Right cardiac atrium (tissue), 5 donors: ENCODE measurements around the gene GNA12. TPM values are rescaled to one million over a fixed set of nuclear protein-coding genes. Genes with fewer than 3 reads are reported as not detected.
"Not testable (repeated sequence)": the region's sequence is repeated elsewhere in the genome, so short reads cannot be mapped to it uniquely, and the experiment has no call there.

Experiments
- ATAC-seq, 2 donors: fragments of 200-7000 bp; cut with Tn5 transposase; one replicate each; pipeline versions ENCODE4 v1.8.0 to v1.9.1; 2020; ENCODE audit warnings: moderate library complexity in 2 of 2, mild to moderate bottlenecking in 1 of 2
- DNase-seq, 3 donors: peaks; one replicate each; pipeline ENCODE4 v3.0.0-alpha.2; 2020
- H3K27ac ChIP-seq: one replicate; pipeline ENCODE4 v1.5.1; 2013; ENCODE audit warnings: mild to moderate bottlenecking, low read length, control low read depth, moderate library complexity
- H3K27me3 ChIP-seq: one replicate; pipeline ENCODE4 v1.6.1; 2013; ENCODE audit not compliant: control insufficient read depth, insufficient read depth
- H3K4me1 ChIP-seq: one replicate; pipeline ENCODE4 v1.6.1; 2013; ENCODE audit warnings: low read length; ENCODE audit not compliant: control insufficient read depth, insufficient read depth
- H3K4me3 ChIP-seq: one replicate; pipeline ENCODE4 v1.5.1; 2013; ENCODE audit warnings: low read length, control low read depth
- H3K9me3 ChIP-seq: one replicate; pipeline ENCODE4 v1.6.1; 2013; ENCODE audit warnings: low read length; ENCODE audit not compliant: control insufficient read depth
- WGBS: extraction: QIAGEN DNeasy Blood & Tissue Kit; methylation state at CpG from one replicate; pipeline ENCODE4 v1.1.7; 2013; 5-methylcytosine and 5-hydroxymethylcytosine counted together
- intact Hi-C, 4 donors: fragments of 100-400 bp; cut with DNase I; formaldehyde crosslinking; loops; one replicate each; pipeline versions ENCODE4 v1.11.0 to v1.14.0; 2022 to 2023
- polyA plus RNA-seq: library from polyadenylated mRNA; stranded (reverse); fragments of 200-250 nt; gene quantifications from one replicate; pipeline ENCODE4 v1.2.3, GENCODE V29; 2013
- total RNA-seq, 4 donors: library from RNA; stranded (reverse); fragmentation: NEBNext Ultra II Directional; extraction: Animal tissue kit (Norgen Biotek cat#: 25700); gene quantifications; one replicate each; pipeline ENCODE4 v1.2.1, GENCODE V29; 2021
- donor health status: healthy with polysubstance abuse.
- donor health status: DM: no; HTN: yes; CAD: no.
- donor health status: DM: no; HTN: no; CAD: no.
- donor health status: DM: no; HTN: yes; CAD: no; lungs with severe emphysema.
- donor health status: DM: yes; HTN: yes; CAD: no.

The GNA12 gene
- total and polyA plus RNA-seq, 5 donors: 32.8 to 68.1 (median 62.8) TPM

DNA sequence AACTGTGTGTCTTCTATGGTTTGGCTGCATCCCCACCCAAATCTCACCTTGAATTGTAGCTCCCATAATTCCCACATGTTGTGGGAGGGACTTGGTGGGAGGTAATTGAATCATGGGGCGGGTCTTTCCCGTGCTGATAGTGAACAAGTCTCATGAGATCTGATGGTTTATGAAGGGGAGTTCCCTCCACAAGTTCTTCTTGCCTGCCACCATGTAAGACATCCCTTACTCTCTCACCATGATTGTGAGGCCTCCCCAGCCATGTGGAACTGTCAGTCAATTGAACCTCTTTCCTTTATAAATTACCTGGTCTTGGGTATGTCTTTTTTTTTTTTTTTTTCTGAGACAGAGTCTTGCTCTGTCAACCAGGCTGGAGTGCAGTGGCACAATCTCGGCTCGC, 9.4 kb upstream of the GNA12 start:
- H3K27ac ChIP-seq: peak overlapping the region; percentile 78
- H3K9me3 ChIP-seq, ATAC-seq, DNase-seq, H3K4me3 ChIP-seq, intact Hi-C loops, H3K4me1 ChIP-seq, H3K27me3 ChIP-seq: not testable (repeated sequence)
- 77% methylated on average over 4 of the region's 4 CpGs for WGBS

DNA sequence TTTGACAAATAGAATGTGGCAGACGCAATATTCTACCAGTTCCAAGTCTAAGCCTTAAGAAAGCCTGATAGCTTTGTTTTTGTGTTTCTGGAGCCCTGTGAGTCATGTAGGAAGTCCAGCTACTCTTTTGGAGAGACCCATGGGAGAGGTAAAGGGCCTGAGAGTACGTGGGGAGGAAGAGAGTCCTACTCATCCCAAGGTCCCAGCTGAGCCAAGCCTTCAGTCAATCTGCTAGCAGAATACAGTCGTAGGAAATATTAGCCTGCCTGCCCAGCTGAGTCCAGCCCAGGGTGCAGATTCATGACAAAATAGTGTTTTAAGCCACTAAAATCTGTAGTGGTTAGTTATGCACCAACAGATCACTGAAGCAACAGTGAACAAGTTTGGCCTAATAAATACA, 9.0 kb upstream of the GNA12 start:
- no peak for DNase-seq

DNA sequence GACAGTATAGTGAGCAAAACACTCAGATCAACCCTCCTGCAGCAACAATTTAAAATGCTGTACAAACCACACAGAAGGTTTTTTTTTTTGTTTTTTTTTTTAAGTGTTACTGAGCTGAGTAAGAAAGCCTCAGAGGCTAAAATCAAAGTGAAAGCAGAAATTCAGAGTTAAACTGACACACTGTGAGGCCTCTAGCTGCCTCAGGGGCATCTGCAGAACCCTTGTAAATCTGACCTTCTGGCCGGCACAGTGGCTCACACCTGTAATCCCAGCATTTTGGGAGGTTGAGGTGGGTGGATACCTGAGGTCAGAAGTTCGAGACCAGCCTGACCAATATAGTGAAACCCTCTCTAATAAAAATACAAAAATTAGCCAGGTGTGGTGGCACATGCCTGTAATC, 7.4 kb upstream of the GNA12 start:
- ATAC-seq: no peak
- no peaks in the 10 kb centered on the region for H3K9me3 ChIP-seq
- no peak for DNase-seq
- intact Hi-C loops: no loop called here
- H3K27ac ChIP-seq: no peak overlapping the region
- no peaks in the 10 kb centered on the region for H3K27me3 ChIP-seq
- peaks cover 2% of the 10 kb centered on the region for H3K4me1 ChIP-seq
- H3K4me3 ChIP-seq: no peak overlapping the region
- 89% methylated on average over 2 of the region's 2 CpGs for WGBS

More for the DNA sequence above, 9.0 kb upstream of the GNA12 start:
- WGBS: 33% methylated on average over 3 of the region's 3 CpGs
- peaks cover 5% of the 10 kb centered on the region for H3K4me1 ChIP-seq
- H3K9me3 ChIP-seq: no peaks in the 10 kb centered on the region
- H3K4me3 ChIP-seq: no peak overlapping the region
- intact Hi-C loops: no loop called here
- ATAC-seq: peak; percentile 76 to 87
- peak overlapping the region; percentile 78 for H3K27ac ChIP-seq
- no peaks in the 10 kb centered on the region for H3K27me3 ChIP-seq

DNA sequence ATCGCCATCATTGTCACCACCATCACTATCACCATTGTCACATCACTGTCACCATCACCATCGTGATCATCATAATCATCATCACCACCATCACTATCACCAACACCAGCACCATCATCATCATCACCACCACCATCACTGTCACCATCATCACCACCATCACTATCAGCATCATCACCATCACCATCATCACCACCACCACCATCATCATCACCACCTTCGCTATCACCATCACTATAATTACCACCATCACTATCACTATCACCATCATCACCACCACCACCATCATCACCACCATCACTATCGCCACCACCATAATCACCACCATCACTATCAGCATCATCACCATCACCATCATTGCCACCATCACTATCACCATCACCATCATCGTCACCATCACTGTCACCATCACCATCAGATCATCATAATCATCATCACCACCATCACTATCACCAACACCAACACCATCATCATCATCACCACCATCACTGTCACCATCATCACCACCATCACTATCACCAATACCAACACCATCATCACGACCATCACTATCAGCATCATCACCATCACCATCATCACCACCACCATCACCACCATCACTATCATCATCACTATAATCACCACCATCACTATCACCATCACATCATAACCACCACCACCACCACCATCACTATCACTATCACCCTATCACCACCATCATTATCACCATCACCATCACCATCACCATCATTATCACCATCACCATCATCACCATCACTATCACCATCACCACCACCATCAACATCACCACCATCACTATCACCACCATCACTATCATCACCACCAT, 6.0 kb upstream of the GNA12 start:
- Histone ChIP-seq H3K9me3 (no peaks in the 10 kb centered on the region), H3K27me3 (no peaks in the 10 kb centered on the region), H3K4me3 (no peak overlapping the region), H3K27ac (no peak overlapping the region), H3K4me1 (no peaks in the 10 kb centered on the region)
- 96% methylated on average over 6 of the region's 6 CpGs for WGBS
- intact Hi-C loops: no loop called here
- DNase-seq: no peak
- no peak for ATAC-seq

DNA sequence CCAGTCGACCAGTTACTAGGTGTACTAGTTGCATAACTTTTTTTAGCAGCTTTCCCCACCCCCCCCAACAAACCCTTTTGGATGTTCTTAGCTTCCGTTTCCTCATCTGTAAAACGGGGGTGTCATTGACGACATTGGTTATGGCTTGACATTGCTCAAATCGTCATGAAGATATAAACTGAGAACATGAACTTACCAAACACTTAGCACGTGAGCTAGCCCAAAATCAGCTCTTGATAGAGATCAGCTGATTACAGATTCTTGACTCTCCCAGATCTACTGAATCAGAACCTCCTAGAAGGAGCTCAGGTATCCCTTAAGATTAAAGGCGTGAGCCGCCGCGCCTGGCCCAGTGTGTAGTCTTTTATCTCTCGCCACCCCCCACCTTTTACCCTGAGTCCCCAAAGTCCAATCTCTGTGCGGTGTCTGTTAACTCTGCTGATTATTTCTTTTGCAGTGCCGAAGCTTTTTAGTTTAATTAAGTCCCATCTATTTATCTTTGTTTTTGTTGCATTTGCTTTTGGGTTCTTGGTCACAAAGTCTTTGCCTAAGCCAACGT, 1.0 kb upstream of the GNA12 start:
- intact Hi-C loops: no loop called here
- no peak for DNase-seq
- Histone ChIP-seq H3K27ac (no peak overlapping the region), H3K9me3 (no peaks in the 10 kb centered on the region), H3K4me3 (no peak overlapping the region), H3K27me3 (no peaks in the 10 kb centered on the region), H3K4me1 (peaks cover 12% of the 10 kb centered on the region)
- 79% methylated on average over 14 of the region's 14 CpGs for WGBS
- ATAC-seq: no peak

DNA sequence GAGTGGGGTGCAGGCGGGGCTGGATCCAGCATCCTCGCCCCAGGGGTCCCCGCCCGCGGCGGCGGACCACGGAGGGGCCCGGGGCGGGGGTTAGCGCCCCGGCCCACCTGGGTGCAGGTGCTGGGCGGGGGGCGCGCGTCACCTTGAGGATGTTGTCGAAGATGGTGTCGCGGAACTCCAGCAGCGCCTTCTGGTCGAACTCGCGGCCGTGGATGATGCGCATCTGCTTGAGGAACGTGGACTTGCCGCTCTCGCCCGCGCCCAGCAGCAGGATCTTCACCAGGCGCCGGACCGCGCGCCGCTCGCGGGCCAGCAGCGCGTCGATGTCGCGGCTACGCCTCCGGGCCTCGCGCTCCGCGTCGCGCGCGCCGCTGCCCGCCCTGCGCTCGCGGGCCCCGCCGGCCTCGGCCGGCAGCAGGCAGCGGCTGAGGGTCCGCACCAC, 376 bp downstream of the GNA12 start:
- H3K27me3 ChIP-seq: no peaks in the 10 kb centered on the region
- intact Hi-C loops: no loop called here
- no peaks in the 10 kb centered on the region for H3K9me3 ChIP-seq
- peak overlapping the region; percentile 20 for H3K27ac ChIP-seq
- ATAC-seq (peak in 1 of 2 donors; percentile 2), DNase-seq (peak; percentile 53 to 83 (median 80))
- H3K4me3 ChIP-seq: peak overlapping the region; percentile 78
- H3K4me1 ChIP-seq: peaks cover 13% of the 10 kb centered on the region
- under 1% methylated on average over 64 of the region's 64 CpGs for WGBS

DNA sequence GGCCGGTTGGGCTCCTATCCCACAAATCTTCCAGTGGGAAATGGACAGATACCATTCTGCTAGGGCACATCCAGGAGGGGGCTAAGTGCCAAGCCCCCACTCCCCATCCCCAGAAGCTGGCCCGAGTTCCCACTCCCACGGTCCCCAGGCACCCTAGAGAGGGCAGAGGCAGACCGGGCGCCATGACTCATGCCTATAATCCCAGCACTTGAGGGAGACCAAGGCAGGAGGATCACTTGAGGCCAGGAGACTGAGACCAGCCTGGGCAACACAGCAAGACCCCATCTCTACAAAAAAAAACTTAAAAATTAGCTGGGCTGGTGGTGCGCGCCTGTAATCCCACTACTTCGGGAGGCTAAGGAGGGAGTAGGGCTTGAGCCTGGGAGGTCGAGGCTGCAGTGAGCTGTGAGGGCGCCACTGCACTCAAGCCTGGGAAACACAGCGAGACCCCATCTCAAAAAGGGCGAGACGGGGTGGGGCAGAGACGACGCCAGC, 870 bp downstream of the GNA12 start:
- Histone ChIP-seq H3K4me3 (peak overlapping the region; percentile 78), H3K4me1 (peaks cover 13% of the 10 kb centered on the region), H3K27me3 (no peaks in the 10 kb centered on the region), H3K9me3 (no peaks in the 10 kb centered on the region), H3K27ac (peak overlapping the region; percentile 5)
- ATAC-seq (no peak), DNase-seq (peak in 2 of 3 donors; percentile 39 to 68)
- 45% methylated on average over 15 of the region's 15 CpGs for WGBS
- intact Hi-C loops: no loop called here

DNA sequence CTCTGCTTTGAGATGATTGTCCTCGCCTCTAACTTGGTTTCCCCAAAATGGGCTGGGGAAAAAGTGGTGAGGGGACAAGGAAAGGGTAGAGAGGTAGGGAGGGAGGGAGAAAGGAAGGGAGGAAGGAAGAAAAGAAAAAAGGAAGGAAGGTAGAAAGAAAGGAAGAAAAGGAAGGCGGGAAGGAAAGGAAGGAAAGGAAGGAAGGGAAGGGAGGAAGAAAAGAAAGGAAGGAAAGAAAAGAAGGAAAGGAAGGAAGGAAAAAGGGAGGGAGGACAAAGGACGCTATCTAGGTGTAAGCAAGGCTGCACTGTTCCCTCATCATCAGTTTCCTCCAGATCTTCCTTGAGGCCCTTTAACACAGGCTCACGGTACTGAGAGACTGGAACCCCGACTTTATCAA, 2.2 kb downstream of the GNA12 start:
- peaks cover 13% of the 10 kb centered on the region for H3K4me1 ChIP-seq
- ATAC-seq: no peak
- no peak overlapping the region for H3K4me3 ChIP-seq
- WGBS: 71% methylated on average over 5 of the region's 5 CpGs
- no peaks in the 10 kb centered on the region for H3K27me3 ChIP-seq
- intact Hi-C loops: no loop called here
- no peaks in the 10 kb centered on the region for H3K9me3 ChIP-seq
- no peak overlapping the region for H3K27ac ChIP-seq
- DNase-seq: no peak

DNA sequence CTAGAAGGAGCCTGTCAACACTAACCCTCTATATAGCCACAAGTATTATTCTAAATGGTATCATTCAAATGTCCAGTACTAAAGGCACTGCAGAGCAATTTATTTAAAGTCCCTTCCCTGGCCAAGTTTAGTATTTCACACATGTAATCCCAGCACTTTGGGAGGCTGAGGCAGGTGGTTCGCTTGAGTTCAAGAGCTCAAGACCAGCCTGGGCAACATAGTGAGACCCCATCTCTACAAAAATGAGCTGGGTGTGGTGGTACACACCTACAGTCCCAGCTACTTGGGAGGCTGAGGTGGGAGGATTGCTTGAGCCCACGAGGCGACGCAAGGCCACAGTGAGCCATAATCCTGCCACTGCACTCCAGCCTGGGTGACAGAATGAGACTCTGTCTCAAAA, 3.6 kb downstream of the GNA12 start:
- WGBS: 96% methylated on average over 4 of the region's 4 CpGs
- DNase-seq (no peak), ATAC-seq (no peak)
- no peak overlapping the region for H3K4me3 ChIP-seq
- no peaks in the 10 kb centered on the region for H3K27me3 ChIP-seq
- H3K27ac ChIP-seq: no peak overlapping the region
- H3K4me1 ChIP-seq: peaks cover 14% of the 10 kb centered on the region
- H3K9me3 ChIP-seq: no peaks in the 10 kb centered on the region
- intact Hi-C loops: no loop called here

DNA sequence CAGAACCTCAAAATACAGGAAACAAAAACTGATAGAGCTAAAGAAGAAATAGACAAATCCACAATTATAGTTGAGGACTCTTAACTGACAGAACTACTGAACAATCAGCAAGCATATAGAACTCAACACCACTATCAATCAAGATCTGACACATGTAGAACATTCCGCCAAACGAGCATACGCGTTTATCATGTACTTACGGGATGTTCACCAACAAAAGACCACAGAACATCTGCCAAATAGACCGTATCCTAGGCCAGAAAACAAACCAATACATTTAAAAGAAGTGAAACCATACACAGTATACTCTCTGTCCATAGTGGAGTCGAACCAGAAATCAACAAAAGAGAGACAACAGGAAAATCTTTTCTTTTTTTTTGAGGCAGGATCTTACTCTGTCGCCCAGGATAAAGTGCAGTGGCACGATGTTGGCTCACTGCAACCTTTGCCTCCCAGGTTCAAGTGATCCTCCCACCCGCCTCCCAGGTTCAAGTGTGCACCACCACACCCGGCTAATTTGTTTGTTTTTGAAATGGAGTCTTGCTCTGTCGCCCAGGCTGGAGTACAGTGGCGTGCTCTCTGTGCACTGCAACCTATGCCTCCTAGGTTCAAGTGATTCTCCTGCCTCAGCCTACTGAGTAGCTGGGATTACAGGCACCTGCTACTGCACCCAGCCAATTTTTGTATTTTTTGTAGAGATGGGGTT, 5.1 kb downstream of the GNA12 start:
- DNase-seq (no peak), ATAC-seq (no peak)
- peaks cover 16% of the 10 kb centered on the region for H3K4me1 ChIP-seq
- no peak overlapping the region for H3K4me3 ChIP-seq
- 77% methylated on average over 13 of the region's 13 CpGs for WGBS
- intact Hi-C loops: no loop called here
- no peaks in the 10 kb centered on the region for H3K27me3 ChIP-seq
- no peaks in the 10 kb centered on the region for H3K9me3 ChIP-seq
- no peak overlapping the region for H3K27ac ChIP-seq

DNA sequence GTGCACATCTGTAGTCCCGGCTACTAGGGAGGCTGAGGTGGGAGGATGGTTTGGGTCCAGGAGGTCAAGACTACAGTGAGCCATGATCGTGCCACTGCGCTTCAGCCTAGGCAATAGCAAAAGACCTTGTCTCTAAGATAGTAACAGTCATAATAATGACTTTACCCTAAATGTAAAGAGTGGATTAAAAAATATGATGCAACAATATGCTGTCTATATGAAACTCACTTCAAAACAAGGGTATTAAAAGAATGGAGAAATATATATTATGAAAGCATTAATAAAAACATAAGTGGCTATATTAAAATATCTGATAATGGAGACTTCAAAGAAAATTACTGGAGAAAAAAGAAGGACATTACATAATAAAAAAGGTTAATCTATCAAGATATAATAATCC, 5.7 kb downstream of the GNA12 start:
- H3K4me3 ChIP-seq: no peak overlapping the region
- H3K27me3 ChIP-seq: no peaks in the 10 kb centered on the region
- DNase-seq: no peak
- H3K9me3 ChIP-seq: no peaks in the 10 kb centered on the region
- peaks cover 16% of the 10 kb centered on the region for H3K4me1 ChIP-seq
- H3K27ac ChIP-seq: no peak overlapping the region
- ATAC-seq: no peak
- intact Hi-C loops: no loop called here
- WGBS: 94% methylated on average over 3 of the region's 3 CpGs
